ENCODE data around the gene RABAC1. TPM values are rescaled to one million over a fixed set of nuclear protein-coding genes. Genes with fewer than 3 reads are reported as not detected.

The RABAC1 gene
- total and polyA plus RNA-seq, 9 of the 15 experiments (the other 6 are each of a cell fraction or from before 2014, with no cell fraction given), result 2.4 to 28.1 (median 9.3) TPM

- no peak for TF ChIP-seq IRF9 (tag; IDR thresholded peaks at IDR 0.05)
- no peak for TF ChIP-seq ETS2 (tag; IDR thresholded peaks at IDR 0.05; ENCODE audit: borderline replicate concordance, poor library complexity, severe bottlenecking)
- TF ChIP-seq ZNF717 (CRISPR knock-in tag; IDR thresholded peaks at IDR 0.05), result peak; percentile 52; the same call in 1 of the 2 replicates
- TF ChIP-seq ZNF12 (CRISPR knock-in tag; IDR thresholded peaks at IDR 0.05), result no peak
- TF ChIP-seq JUNB (CRISPR knock-in tag; conservative IDR thresholded peaks at IDR 0.05), result no peak
- TF ChIP-seq YY1 (IDR thresholded peaks at IDR 0.05; ENCODE audit: borderline replicate concordance in 1 of 3, control insufficient read depth in 1 of 3, extremely low read depth in 1 of 3, insufficient read depth in 3 of 3, insufficient read length in 1 of 3, insufficient replicate concordance in 2 of 3, low read depth in 1 of 3, low read length in 2 of 3), result peak in 1 of 3 experiments; percentile 4
- no peak for TF ChIP-seq PYGO2 (tag; IDR thresholded peaks at IDR 0.05)
- TF ChIP-seq TSC22D4 (tag; IDR thresholded peaks at IDR 0.05), result no peak
- no peak for TF ChIP-seq PRPF4 (IDR thresholded peaks at IDR 0.05; ENCODE audit: insufficient read depth, low read depth, low read length, poor library complexity, severe bottlenecking)
- TF ChIP-seq SAP30 (IDR thresholded peaks at IDR 0.05; ENCODE audit: borderline replicate concordance, insufficient read depth, low read depth, low read length, poor library complexity, severe bottlenecking), result peak; percentile 58
- no peak for TF ChIP-seq ZNF133 (CRISPR knock-in tag; IDR thresholded peaks at IDR 0.05)
- no peak for TF ChIP-seq SAFB (IDR thresholded peaks at IDR 0.05; ENCODE audit: borderline replicate concordance, low read depth, low read length)
- TF ChIP-seq ZBTB5 (IDR thresholded peaks at IDR 0.05), result no peak
- TF ChIP-seq FOXP1 (CRISPR knock-in tag; IDR thresholded peaks at IDR 0.05), result no peak
- no peak for TF ChIP-seq ZC3H4 (CRISPR knock-in tag; IDR thresholded peaks at IDR 0.05; ENCODE audit: borderline replicate concordance)
- TF ChIP-seq THRAP3 (IDR thresholded peaks at IDR 0.05; ENCODE audit: borderline replicate concordance), result no peak
- no peak for TF ChIP-seq THAP7 (CRISPR knock-in tag; IDR thresholded peaks at IDR 0.05)
- TF ChIP-seq ZNF121 (CRISPR knock-in tag; conservative IDR thresholded peaks at IDR 0.05), result no peak
- TF ChIP-seq THRA (IDR thresholded peaks at IDR 0.05), result no peak
- TF ChIP-seq HBP1 (CRISPR knock-in tag; IDR thresholded peaks at IDR 0.05), result no peak
Measured at GRCh38 chr19:41928754-41929535, 30.2 kb downstream of the RABAC1 start (continued).
